Calu3 (cell line): ENCODE measurements around the gene CHL1. TPM values are rescaled to one million over a fixed set of nuclear protein-coding genes. Genes with fewer than 3 reads are reported as not detected.

Experiments
- BruUV-seq: library from RNA; stranded (reverse); fragments of 400-500 nt; replicated peaks from 2 replicates; lab custom pipeline; 2021; lab: Mats Ljungman, UMichigan
- CTCF ChIA-PET: fragments of 300-600 bp; sonication (Branson Sonifier 250); formaldehyde crosslinking; loops from one replicate; lab custom pipeline; 2022; ENCODE audit warnings: antibody characterized with exemption; lab: Charles Lee
- DNase-seq: peaks from one replicate; pipeline ENCODE4 v3.0.0; 2022
- H3K27ac Mint-ChIP-seq: one replicate; pipeline ENCODE4 v1.8.0; 2022; ENCODE audit warnings: mixed read lengths; ENCODE audit not compliant: unreplicated experiment
- H3K27me3 Mint-ChIP-seq: one replicate; pipeline ENCODE4 v1.8.0; 2022; ENCODE audit warnings: mixed read lengths; ENCODE audit not compliant: unreplicated experiment
- H3K36me3 Mint-ChIP-seq: one replicate; pipeline ENCODE4 v1.8.0; 2022; ENCODE audit warnings: mild to moderate bottlenecking, moderate library complexity, mixed read lengths; ENCODE audit not compliant: insufficient read depth, unreplicated experiment
- H3K4me1 Mint-ChIP-seq: one replicate; pipeline ENCODE4 v1.8.0; 2022; ENCODE audit warnings: mild to moderate bottlenecking, low read depth, mixed read lengths; ENCODE audit not compliant: unreplicated experiment
- H3K4me3 Mint-ChIP-seq: one replicate; pipeline ENCODE4 v1.8.0; 2022; ENCODE audit warnings: mild to moderate bottlenecking, low read depth, moderate library complexity, mixed read lengths; ENCODE audit not compliant: unreplicated experiment
- H3K9me3 Mint-ChIP-seq: one replicate; pipeline ENCODE4 v1.8.0; 2022; ENCODE audit warnings: low read depth, mixed read lengths; ENCODE audit not compliant: unreplicated experiment
- CTCF ChIP-seq: fragments of 200-600 bp; IDR thresholded peaks from one replicate; pipeline ENCODE4 v1.8.0; 2022; ENCODE audit warnings: antibody characterized with exemption; ENCODE audit not compliant: unreplicated experiment
- intact Hi-C: fragments of 100-400 bp; cut with micrococcal nuclease; formaldehyde crosslinking; loops from one replicate; pipeline ENCODE4 v1.10.0; 2022; ENCODE audit not compliant: unreplicated experiment
- total RNA-seq: library from RNA; stranded (reverse); gene quantifications from 2 replicates; pipeline ENCODE4 v1.2.3, GENCODE V29; 2022

The CHL1 gene
- total RNA-seq, 1 experiment from 2014 or later: 0.73 TPM

GRCh38 chr3:385151-385550 lies 188.6 kb downstream of the CHL1 start:
- no peak overlapping the region for H3K27ac Mint-ChIP-seq
- DNase-seq: no peak
- no TSS peak for BruUV-seq

DNA sequence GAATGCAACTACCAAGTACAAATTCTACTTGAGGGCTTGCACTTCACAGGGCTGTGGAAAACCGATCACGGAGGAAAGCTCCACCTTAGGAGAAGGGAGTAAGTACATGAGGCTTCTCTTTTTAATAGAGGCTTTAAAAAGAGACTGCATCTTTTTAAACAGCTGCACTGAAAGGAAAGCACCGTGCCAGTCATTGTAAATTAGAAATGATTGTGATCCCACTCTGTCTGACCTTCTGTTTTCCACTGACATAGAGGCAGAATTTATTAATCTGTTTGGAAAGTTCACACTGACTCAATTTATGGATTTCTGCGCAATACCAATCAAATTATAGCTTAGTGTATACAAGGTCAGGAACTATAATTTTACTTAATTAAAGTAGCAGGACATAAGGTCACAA lies 198.2 kb downstream of the CHL1 start:
- intact Hi-C loops: no loop called here
- DNase-seq: no peak
- H3K36me3 Mint-ChIP-seq: no peaks in the 10 kb centered on the region
- H3K27me3 Mint-ChIP-seq: no peaks in the 10 kb centered on the region
- CTCF ChIA-PET: no interaction called here
- TF ChIP-seq CTCF: no peak
- H3K4me1 Mint-ChIP-seq: no peaks in the 10 kb centered on the region
- H3K9me3 Mint-ChIP-seq: peaks cover 4% of the 10 kb centered on the region
- no peak overlapping the region for H3K4me3 Mint-ChIP-seq
- H3K27ac Mint-ChIP-seq: no peak overlapping the region
- no TSS peak for BruUV-seq

More at GRCh38 chr3:385151-385550, 188.6 kb downstream of the CHL1 start:
- CTCF ChIA-PET: no interaction called here
- no peak for TF ChIP-seq CTCF
- Mint-ChIP-seq H3K36me3 (no peaks in the 10 kb centered on the region), H3K9me3 (no peaks in the 10 kb centered on the region), H3K27me3 (no peaks in the 10 kb centered on the region), H3K4me3 (no peak overlapping the region), H3K4me1 (peaks cover 8% of the 10 kb centered on the region)
- intact Hi-C loops: no loop called here

GRCh38 chr3:396293-396692 lies 199.7 kb downstream of the CHL1 start:
- intact Hi-C loops: no loop called here
- no TSS peak for BruUV-seq
- no peak for TF ChIP-seq CTCF
- Mint-ChIP-seq H3K9me3 (peaks cover 4% of the 10 kb centered on the region), H3K27me3 (no peaks in the 10 kb centered on the region), H3K4me3 (no peak overlapping the region), H3K36me3 (no peaks in the 10 kb centered on the region), H3K4me1 (no peaks in the 10 kb centered on the region), H3K27ac (no peak overlapping the region)
- no peak for DNase-seq
- CTCF ChIA-PET: no interaction called here

DNA sequence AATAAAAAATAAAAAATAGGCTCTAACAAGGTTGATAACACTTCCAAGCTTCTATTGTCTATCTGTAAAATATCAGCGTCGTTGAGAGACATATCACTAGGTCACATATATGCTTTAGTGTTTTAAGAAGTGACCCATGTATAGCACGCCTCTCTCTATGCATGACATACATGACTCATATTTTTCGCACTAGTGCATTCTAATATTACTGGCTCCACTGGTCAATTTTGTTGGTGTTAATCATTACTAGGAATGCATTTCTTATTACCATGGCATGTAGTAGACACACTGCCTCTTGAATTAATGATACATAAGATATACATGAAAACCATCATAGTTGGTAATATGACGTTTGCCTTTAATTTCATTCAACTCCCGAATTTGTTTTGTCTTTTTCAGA lies 203.1 kb downstream of the CHL1 start:
- H3K36me3 Mint-ChIP-seq: no peaks in the 10 kb centered on the region
- H3K4me3 Mint-ChIP-seq: no peak overlapping the region
- intact Hi-C loops: no loop called here
- H3K9me3 Mint-ChIP-seq: peaks cover 3% of the 10 kb centered on the region
- no peaks in the 10 kb centered on the region for H3K27me3 Mint-ChIP-seq
- no TSS peak for BruUV-seq
- no peak overlapping the region for H3K27ac Mint-ChIP-seq
- DNase-seq: no peak
- no peaks in the 10 kb centered on the region for H3K4me1 Mint-ChIP-seq
- no peak for TF ChIP-seq CTCF
- CTCF ChIA-PET: no interaction called here

- BruUV-seq: no TSS peak
- no peaks in the 10 kb centered on the region for H3K4me1 Mint-ChIP-seq
- H3K36me3 Mint-ChIP-seq: no peaks in the 10 kb centered on the region
- CTCF ChIA-PET: no interaction called here
- H3K4me3 Mint-ChIP-seq: no peak overlapping the region
- peaks cover 3% of the 10 kb centered on the region for H3K9me3 Mint-ChIP-seq
- no peak for TF ChIP-seq CTCF
- H3K27me3 Mint-ChIP-seq: no peaks in the 10 kb centered on the region
- DNase-seq: no peak
- intact Hi-C loops: no loop called here
- no peak overlapping the region for H3K27ac Mint-ChIP-seq
Measured at GRCh38 chr3:403826-404225, 207.3 kb downstream of the CHL1 start.
